GM18861 (cell line): ENCODE results near the gene ZNF91.
"Not testable (repeated sequence)": the region's sequence is repeated elsewhere in the genome, so short reads cannot be mapped to it uniquely, and the experiment has no call there.

Source experiments
- ATAC-seq: cut with Tn5 transposase; IDR thresholded peaks from one replicate; pipeline ENCODE4 v1.9.1; 2021; ENCODE audit not compliant: unreplicated experiment

Gene ZNF91

DNA sequence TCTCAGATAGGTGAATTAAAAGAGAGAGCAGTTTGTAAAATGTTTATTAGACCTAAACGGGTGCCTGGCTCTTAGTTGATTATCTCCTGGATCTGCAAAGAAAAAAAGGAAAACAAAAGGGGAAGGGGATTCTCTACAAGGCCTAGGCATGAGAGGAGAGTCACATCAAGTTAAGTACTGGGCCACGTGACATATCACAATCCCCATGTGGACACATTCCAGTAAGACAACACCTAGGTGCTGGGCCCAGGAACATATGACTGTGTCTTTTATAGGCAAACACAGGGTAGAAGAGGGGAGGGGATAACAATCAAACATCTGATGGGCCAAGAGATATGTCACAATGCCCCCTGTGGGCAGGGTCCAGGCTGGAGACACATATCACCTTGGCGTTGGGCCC, 4.2 kb upstream of the ZNF91 start:
- no peak for ATAC-seq

DNA sequence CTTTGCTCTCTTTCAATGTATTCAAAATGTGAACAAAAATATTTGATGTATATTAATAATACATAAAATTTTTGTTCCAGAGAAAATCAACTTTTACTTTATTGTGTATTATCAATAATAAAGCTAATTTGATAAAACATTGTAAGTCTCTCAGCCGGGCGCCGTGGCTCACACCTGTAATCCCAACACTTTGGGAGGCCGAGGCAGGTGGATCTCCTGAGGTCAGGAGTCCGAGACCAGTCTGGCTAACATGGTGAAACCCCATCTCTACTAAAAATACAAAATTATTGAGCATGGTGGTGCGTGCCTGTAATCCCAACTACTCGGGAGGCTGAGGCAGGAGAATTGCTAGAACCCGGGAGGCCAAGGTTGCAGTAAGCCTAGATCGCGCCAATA, 449 bp upstream of the ZNF91 start:
- not testable (repeated sequence) for ATAC-seq

DNA sequence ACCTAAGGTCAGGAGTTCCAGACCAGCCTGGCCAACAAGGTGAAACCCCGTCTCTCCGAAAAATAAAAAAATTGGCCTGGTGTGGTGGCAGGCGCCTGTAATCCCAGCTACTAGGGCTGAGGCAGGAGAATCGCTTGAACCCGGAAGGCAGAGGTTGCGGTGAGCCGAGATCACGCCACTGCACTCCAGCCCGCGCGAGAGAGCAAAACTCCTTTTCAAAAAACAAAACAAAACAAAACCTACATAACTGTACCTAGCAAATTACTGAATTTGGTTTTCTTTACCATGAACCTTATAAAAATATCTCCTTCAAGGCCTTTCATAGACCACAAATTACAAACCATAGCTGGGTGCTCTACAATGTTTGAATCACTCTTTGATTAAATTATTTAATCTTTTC, 760 bp downstream of the ZNF91 start:
- no peak for ATAC-seq

DNA sequence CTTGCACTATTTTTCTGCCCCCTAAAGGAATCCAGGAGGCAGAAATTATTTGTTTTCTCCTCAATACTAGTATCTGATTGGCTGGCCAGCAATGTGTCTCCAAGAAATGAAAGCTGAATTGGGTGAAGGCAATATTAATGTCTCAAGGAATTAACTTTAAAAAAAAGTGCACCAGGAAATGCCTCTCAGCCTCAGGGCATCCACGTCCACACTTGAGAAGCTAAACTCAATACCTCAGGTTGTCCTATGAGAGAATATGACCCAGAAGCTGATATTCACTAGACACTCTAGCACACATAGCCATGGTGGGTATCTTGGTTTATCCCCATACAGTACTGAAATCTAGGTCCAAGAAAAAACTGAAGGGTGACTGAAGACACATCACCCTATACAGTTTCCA, 2.1 kb downstream of the ZNF91 start:
- ATAC-seq = no peak

DNA sequence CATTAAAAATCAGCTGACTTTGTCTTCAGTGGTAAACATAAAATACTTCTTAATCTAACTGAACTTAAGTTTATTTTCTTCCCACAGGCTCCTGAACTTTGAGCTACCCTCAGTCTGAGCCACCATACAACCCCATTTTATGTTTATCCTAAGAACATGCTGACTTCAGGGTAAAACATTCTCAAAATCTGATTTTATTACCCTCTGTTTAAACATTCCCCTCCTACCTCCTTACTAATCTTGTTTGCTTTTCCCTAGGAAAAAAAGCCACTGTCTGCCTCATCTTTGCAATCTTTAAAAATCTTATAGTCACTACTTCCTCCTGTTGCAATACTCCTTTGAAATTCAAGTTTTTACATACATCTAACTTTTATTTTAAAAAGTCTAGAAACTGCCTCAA, 4.0 kb downstream of the ZNF91 start:
- no peak for ATAC-seq

DNA sequence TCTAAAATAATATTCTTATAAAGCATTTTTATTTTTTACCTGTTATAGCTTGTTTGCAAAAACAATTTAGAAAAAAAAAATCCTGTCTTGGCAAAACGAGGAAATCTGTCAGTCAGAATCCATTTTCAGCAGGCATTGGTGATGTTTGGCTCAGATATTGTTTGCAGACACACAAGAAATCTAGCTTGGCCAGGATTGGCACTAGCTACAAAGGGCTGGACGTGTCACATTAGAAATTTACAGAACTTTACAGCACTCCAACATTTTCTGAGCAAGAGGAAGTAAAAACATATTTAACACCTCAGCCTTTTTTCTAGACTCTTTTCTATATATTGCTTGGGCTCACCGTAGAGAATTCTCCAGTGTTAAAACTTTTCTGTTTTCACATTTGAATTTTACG, 9.9 kb downstream of the ZNF91 start:
- no peak for ATAC-seq

DNA sequence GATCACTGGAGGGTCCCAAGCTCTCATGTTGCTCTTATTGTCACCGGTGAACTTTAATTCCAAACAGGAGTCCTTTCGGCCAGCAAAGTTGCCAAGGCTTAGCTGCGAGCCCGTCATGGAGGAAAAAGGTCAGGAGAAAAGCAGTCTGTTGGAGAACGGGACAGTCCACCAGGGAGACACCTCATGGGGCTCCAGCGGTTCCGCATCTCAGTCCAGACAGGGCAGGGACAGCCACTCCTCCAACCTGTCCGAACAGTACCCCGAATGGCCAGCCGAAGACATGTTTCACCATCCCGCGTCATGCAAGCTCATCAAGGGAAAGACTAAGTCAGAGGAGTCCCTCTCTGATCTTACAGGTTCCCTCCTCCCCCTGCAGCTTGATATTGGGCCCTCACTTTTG, 10.4 kb downstream of the ZNF91 start:
- no peak for ATAC-seq

DNA sequence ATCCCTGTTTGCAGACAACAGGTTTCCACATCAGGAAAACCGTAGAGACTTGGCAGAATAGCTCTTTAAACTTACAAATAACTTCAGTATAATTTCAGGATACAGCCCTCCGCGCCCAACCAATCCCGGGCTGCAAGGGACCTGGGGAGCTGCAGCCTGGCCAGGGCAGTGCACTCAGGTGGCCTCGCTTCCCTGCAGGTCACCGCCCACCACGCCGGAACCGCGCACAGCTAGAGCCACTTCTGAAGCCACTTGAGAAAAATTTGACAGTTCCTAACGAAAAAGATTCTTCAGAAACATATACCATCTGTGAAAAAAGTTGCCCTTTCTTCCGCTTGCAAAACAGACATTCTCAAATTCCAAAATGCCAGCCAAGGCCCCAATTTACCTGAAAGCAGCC, 11.1 kb downstream of the ZNF91 start:
- no peak for ATAC-seq

DNA sequence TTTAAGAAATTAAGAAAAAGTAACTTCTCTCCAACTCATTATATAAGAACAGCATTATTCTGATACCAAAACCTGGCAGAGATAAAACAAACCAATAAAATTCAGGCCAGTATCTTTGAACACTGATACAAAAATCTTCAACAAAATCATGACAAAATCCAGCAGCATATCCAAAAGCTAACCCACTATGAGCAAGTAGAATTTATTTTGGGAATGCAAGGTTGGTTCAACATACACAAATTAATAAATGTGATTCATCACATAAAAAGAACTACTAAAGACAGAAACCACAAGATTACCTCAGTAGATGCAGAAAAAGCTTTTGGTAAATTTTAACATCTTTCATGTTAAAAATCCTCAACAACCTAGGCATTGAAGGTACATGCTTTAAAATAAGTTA, 12.3 kb downstream of the ZNF91 start:
- no peak for ATAC-seq

DNA sequence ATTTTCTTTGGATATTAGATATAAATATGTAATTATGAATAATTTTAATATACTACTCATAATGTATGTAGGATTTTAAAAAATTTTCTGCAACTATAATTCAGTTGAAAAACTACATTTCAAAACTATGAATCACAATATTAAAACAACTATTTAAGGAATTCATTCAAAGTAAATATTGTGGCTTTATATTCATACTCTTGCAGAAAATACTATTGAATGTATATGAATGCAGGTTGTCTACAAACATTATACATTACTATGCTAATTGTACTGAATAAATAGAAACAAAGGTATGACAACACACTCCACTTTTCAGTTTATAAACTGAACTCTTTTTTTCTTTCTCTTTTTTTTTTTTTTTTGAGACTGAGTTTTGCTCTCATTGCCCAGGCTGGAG, 14.2 kb downstream of the ZNF91 start:
- ATAC-seq = no peak

DNA sequence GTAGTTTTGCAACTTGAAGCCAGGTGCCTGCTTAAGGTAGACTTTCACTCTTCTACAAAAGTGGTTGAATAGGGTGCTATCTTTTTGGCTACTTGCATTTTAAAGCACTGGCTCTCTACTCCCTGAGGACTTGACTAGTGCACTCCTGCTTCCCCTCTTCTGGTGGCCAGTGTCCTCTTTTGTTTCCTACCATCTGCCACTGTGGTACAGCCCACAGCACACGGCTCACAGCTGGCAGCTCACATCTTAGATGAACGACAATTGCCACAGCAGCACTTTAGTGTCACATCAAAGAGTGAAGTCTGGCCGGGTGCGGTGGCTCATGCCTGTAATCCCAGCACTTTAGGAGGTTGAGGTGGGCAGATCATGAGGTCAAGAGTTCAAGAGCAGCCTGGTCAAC, 15.6 kb downstream of the ZNF91 start:
- not testable (repeated sequence) for ATAC-seq

DNA sequence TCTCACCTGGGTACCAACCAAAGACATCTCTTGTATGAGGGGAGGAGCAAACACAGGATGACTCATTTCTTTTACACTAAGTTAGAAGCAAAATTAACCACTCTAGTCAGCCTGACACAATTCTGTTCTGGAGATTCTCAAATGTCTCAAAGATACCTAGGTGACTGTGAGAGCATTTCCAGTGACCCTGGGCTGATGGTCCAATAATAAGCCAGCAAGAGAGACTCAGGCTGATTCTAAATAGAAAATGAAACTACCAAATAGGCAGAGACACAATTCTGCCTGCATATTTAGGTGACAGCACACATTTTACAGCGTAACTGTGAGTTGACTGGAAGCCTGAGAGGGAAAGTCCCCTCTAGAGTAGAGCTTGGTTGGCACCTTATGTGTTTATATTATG, 16.3 kb downstream of the ZNF91 start:
- ATAC-seq = no peak

DNA sequence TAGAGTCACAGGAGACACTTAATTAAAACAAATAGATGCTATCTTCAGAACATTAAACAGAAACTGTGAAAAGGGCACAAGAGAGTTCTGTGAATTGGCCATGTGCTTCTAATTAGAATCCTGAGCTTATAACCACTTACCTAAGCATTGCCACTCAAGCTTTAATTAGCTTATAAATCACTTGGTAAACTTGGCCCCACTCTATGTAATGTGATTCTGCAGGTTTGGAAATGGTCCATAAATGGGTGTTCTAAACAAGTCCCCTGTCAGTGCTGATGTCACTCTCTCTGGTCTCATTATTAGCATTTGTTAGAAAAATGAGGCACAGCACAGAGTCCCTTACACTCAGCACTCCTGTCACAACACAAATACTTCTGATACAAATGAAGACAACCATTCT, 18.0 kb downstream of the ZNF91 start:
- ATAC-seq = no peak

DNA sequence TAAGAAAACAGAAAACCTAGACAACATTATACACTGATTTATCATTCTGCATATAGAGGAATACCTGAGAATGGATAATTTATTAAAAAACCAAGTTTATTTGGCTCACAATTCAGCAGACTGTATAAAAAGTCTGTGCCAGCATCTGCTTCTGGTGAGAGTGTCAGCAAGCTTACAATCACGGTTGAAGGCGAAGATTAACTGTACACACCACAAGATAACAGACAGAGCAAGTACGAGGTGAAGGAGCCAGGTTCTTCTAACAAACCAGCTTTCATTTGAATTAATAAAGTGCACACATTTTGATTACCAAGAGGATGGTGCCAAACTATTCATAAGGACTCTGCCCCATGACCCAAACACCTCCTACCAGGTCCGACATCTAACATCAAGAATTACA, 28.8 kb downstream of the ZNF91 start:
- ATAC-seq = no peak

DNA sequence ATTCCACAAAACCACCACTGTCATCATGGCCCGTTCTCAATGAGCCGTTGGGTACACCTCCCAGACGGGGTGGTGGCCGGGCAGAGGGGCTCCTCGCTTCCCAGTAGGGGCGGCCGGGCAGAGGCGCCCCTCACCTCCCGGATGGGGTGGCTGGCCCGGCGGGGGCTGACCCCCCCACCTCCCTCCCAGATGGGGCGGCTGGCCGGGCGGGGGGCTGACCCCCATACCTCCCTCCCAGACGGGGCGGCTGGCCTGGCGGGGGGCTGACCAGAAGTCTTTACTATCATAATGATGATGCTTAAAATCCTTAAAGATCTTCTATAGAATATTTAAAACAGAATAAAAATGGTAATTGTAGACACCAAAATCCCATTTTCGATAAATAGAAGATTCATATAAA, 29.2 kb downstream of the ZNF91 start:
- ATAC-seq = not testable (repeated sequence)

DNA sequence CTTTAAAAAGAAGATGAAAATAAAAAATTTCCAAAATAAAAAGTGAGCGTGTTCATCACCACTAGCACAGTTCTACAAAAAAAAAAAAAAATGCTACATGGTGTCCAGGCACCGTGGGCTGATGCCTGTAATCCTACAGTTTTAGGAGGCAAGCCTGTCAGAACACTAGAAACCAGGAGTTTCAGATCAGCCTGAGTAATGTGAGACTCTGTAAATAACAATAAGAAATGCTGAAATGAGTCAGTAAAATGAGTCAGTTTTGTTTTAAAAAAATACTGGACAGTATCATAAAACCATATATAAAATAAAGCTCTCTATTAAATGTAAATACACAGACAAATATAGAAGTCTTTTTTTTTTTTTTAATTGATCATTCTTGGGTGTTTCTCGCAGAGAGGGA, 30.0 kb downstream of the ZNF91 start:
- ATAC-seq = no peak

DNA sequence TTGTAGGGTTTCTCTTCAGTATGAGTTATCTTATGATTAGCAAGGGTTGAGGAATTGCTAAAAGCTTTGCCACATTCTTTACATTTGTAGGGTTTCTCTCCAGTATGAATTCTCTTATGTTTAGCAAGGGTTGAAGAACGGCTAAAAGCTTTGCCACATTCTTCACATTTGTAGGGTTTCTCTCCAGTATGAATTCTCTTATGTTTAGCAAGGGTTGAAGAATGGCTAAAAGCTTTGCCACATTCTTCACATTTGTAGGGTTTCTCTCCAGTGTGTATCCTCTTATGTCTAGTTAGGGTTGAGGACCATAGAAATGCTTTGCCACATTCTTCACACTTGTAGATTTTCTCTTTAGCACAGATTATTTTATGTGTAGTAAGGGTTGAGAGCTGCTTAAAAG, 33.4 kb downstream of the ZNF91 start:
- ATAC-seq = not testable (repeated sequence)

DNA sequence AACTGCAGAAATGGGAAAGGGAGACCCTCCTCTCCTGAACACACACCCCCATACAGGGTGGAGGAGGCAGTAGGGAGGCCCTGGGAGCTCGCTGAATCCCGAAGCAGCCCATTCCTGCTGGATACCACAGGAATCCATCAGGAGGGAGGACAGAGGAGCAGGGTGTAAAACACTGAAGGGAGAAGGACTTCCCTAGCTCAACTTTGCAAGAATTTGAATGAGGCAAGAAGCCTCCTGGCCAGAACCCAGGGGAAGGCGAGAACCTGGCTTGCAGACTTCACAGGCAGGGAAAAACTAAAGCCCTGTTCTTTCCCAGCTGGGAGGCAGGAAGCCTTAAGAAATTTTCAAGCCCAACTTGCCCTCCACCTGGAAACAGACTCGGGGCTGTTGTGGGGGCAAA, 43.5 kb downstream of the ZNF91 start:
- no peak for ATAC-seq

DNA sequence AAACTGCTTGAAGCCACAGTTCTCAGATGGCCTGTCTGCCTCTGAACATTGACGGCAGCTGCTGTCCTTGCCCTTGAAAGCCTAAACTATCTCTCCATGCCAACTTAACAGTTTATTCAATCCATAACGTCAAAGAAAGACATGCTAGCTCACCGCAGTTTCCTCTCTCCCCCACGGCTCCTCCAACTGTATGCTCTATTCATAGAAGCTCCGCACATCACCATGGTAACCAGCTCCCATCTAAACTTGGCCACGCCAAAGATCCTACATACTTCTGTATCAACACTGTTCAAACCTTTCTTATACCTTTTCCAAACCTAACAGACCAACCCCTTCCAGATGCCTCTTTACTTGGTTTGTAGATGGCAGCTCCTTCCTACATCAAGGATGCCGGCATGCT, 48.6 kb downstream of the ZNF91 start:
- no peak for ATAC-seq

DNA sequence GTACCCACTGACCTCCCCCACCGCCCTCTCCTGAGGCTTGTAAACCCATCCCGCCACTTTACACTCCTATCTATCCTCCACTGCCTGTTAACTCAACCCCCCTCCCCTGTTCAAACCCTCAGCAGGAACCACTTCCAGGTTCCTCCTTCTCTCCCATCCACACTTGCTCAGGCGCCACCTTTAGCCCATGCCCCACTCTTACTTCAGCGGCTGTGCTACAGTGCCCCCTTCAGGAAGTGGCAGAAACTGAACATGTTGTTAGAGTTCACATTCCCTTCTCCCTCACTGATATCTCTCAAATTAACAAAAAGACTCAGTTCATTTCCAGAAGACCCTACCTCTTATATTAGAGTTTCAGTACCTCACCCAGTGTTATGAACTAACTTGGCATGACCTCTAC, 49.4 kb downstream of the ZNF91 start:
- no peak for ATAC-seq

DNA sequence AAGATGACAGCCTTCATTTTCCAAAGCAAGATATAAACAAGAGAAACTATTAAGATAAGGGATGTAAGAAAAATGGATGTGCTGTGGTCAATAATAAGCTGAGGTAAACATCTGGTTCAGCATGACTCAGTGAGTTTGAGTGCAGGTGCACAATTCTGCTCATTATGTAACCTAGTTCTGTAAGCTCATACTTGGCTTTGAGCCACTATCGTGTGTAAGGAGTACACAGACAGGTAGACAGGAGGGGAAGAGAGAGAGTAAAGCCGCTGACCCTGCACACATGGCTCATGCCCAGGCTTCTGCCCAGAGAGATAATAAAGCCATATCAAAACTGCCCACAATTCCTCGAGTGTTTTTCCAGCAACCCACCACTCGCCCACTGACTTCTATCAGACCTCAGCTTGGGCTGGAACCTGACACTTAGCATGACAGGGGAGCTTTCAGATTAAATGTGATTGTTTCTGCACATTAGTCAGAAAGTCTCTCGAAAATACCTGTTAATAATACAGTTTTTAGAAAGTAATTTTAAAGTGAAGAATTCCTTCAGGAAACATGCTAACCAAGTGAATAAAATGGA, 51.7 kb downstream of the ZNF91 start:
- ATAC-seq = no peak

DNA sequence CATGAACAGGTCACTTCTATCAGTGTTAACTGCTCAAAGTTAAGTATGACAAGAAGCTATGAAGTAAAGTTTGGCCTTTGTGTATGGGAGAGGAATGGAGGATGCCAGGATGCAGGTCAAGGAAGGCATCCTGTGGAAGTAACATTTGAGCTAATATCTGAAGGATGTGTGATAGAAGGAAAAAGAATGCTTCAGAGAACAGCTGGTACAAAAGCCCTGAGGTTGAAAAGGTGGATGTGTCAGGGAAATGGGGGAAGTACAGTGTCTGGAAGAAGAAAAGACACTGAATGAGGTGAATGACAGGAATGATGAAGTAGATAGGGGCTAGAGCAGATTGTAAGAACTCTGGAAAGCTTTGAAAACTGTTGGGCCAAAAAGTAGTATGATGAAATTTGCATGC, 67.1 kb downstream of the ZNF91 start:
- no peak for ATAC-seq

DNA sequence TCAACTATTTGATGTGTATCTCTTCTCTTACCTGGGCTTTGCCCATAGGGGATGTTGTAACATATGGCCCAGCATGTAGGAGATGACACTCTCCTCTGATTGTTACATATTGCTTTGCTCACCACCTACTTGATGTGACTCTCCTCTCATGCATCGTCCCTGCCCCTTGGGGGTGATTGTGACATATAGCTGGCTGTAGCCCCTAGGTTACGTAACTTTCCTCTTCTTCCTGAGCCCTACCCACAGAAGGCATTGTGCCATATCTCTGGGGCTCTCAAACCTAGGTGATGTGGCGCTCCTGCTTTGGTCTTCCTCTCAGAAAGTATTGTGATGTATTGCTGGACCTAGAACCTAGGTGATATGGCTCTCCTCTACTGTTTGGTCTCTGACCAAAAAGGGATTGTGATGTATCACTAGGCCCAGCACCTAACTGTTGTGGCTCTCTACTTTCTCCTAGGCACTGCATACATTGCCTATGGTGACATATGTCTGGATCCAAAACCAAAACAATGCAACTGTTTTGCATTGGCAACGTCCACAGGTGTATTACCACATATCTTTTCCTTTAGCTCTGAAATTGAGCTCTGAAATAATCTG, 73.2 kb downstream of the ZNF91 start:
- no peak for ATAC-seq
